NAMALWA (cell line): ENCODE results near the gene ENTPD5.
A peak's percentile ranks its signal among the peaks of the same experiment; 100 is the strongest.
"Not testable (repeated sequence)": the region's sequence is repeated elsewhere in the genome, so short reads cannot be mapped to it uniquely, and the experiment has no call there.

ENCODE experiments used
- DNase-seq: peaks from one replicate; pipeline ENCODE4 v3.0.0-alpha.2; 2015; ENCODE audit warnings: low spot score

Gene ENTPD5

DNA sequence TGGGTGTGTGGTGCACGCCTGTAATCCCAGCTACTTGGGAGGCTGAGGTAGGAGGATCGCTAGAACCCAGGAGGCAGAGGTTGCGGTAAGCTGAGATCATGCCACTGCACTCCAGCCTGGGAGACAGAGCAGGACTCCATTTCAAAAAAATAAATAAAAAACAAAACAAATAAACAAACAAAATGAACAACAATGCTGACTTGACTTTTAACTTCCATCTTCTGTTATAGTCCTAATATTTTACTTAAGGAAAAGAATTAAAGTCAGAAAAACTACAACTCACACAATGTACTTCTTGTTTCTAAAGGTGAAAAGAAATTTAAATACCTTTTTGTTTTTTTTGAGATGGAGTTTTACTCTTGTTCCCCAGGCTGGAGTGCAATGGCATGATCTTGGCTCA, 13.4 kb downstream of the ENTPD5 start:
- not testable (repeated sequence) for DNase-seq

DNA sequence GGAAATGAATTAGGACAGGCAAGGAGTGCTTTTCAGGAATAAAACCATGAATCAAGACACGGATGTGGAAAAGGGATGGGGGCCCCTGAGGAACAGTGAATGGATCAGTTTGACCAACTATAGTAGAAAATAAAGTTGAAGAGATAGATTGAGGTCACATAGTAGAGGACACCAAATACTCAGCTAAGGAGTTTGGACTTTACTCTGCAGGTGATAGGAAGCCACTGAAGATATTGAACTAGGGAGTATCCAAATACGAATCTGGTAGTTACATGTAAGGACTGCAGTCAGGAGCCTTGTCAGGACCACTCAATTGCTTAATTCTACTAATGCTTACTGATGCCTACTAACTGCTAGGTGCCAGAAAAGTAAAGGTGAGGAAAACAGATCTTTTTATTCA, 20.4 kb downstream of the ENTPD5 start:
- no peak for DNase-seq

DNA sequence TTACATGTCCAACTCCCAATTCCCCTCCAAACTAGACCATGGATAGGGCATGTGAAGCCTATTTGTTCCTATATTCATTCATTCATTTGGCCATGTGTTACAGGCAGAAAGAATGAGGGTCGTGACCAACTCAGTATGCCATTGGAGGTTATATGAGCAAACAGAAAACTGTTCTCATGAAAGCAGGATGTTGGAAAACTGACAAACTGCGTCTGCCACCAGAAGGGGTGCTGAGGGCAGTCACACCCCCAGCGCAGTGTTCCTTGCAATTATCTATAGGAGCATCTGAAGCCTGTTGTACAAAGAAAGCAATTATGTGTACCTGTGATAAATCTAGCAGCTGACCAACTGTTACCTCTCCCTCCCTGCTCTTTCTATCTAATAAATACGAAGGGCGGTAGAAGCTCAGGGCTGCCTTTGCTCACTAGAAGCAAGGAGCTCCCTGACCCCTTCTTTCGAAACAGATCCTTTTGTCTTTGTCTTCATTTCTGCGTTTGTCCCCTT, 21.1 kb downstream of the ENTPD5 start:
- no peak for DNase-seq

DNA sequence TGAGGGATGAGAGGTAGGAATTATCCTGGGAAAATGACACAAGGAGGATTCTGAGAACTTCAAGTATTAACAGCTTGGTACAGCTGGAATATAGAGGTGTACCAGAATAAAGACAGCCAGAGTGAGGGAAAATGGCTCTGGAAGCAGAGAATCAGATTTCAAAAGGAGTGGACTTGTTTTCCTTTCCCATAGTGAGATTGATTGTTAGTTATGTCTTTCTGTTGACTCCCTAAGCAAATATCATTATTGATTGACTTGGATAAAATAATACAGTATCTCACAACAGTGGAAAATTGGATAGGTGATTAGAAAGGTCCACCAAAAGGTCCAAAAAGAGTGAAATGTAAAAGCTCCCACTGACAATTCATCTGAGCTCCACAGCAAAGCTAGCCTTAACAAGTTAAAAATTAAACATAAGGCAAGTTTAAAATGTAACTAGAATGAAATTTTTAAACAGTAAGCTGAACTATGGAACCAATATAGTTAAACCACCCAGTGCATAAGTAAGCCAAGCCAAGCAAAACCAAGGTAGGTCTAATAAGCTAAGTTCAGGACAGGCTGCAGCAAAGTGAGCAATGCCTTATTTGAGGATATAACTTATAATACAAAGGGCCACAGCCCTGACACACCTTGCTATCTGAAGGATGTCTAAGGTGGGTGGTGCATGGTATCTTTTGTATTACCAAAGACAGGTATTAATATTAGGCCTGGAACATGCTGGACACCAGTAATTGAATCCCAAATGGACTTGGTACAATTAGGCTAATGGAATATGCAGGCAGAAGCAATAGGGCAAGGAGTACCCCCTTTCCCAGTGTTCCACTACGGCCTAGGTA, 21.8 kb downstream of the ENTPD5 start:
- DNase-seq = no peak

DNA sequence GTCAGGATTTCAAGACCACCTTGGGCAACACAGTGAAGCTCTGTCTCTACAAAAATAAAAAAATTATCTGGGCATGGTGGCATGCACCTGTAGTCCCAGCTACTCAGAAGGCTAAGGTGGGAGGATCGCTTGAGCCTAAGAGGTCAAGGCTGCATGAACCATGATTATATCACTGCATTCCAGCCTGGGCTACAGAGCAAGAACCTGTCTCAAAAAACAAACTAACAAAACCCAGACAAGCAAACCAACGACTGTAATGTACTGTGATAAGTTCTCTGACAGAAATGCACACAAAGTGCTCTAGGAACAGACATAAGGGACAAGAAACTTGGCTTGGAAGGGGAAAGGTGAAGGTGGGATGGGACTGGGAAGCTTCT, 22.4 kb downstream of the ENTPD5 start:
- DNase-seq = no peak

DNA sequence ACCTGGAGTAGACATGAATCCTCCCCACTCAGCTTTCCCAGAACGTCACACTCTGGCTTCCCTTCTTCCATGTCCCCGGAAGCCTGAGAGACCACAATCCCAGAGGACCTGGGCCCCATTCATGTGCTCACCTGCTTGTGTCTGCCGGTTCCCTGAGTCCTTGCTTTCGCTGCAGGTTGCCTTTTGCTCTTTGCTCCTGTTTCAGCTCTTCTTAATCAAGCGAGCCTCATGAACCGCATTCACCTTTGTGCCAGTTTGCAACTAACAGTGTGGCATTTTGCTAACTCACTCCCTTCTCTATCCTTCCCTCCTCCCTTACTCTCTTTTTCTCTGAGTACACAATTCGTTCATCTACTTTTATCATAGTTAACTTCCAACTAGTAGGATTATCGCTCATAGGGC, 23.1 kb downstream of the ENTPD5 start:
- DNase-seq = no peak

DNA sequence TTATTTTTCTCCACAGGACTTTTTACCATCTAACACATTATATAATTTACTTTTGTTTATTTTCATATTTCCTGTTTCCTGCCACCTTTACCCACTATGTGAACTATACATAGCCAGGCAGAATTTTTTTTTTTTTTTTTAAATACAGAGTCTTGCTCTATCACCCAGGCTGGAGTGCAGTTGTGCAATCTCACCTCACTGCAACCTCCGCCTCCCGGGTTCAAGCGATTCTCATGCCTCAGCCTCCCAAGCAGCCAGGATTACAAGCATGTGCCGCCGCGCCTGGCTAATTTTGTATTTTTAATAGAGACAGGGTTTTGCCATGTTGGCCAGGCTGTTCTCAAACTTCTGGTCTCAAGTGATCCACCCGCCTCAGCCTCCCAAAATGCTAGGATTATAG, 24.2 kb downstream of the ENTPD5 start:
- DNase-seq = not testable (repeated sequence)

DNA sequence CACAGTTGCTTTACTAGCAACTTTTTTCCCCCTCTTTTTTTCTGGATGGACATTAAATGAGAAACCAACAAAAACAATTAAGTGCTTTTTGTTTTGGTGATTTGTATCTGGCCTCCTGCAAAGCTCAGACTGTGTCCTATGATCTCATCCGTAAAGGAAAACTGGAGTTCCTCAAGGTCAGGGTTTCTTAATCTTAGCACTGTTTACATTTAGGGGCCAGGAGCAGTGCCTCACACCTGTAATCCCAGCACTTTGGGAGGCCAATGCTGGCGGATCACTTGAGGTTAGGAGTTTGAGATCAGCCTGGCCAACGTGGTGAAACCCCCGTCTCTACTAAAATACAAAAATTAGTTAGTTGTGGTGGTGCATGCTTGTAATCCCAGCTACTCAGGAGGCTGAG, 28.0 kb downstream of the ENTPD5 start:
- DNase-seq = no peak

DNA sequence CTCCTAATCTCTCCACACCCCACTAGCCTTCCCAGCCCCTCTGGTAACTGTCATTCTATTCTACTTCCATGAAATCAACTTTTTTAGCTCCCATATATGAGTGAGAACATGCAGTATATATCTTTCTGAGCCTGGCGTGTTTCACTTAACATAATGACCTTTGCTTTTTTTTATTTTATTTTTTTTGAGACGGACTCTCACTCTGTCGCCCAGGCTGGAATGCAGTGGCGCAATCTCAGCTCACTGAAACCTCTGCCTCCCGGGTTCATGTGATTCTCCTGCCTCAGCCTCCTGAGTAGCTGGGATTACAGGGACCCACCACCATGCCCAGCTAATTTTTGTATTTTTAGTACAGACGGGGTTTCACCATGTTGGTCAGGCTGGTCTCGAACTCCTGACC, 30.4 kb downstream of the ENTPD5 start:
- DNase-seq = not testable (repeated sequence)

DNA sequence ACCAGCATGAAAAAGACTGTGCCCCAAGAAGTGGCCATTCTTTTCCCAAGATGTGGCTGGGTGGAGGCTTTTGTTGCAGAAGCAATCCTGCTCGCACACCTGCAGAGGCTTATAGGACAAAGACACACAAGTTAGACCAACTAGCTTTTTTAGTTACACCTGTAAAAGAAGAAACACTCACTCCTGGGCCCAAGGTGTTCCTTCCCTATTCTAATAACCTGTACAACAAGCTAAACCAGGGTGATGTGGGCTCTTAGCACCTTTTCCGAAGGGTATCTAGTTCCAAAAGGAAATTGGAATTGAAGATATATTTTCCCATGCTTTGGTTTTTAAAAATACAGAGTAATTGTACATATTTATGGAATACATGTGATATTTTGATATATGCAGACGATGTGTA, 31.0 kb downstream of the ENTPD5 start:
- DNase-seq = no peak

DNA sequence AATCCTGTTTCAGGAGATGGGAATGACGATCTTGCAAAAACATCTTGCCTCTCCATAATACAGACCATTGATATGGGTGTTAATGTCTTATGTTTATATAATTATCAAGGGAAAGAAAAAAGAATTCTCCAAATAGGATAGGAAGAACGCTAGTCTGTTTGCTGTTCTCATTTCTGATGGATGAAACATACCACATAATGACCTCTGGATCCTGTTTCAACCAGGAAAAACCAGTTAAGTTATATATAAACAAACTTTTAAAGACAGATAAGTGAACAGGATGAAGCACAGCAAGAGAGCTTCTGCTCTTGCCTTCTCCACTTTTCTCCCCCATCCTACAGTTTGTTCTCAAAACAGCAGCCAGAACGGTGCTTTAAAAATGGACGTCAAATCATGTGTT, 41.2 kb downstream of the ENTPD5 start:
- no peak for DNase-seq

DNA sequence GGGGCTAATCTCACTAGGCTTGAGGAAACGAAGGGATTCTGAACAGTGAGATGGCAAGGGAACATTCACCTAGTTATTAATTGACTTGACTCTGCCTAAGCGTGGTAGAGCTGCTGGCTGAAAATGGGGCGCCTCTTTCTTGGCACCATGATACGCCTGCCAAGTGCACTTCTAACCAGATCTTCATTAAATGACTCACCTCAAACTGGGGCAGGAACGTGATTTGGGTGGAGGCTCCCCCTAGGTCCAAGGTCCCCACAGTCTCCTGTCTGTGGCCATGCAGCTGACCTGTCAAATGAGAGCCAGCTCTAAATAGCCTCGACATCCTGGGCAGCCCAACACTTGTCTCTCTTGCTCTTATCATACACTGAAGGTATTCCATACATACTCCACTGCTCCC, 43.0 kb downstream of the ENTPD5 start:
- DNase-seq = no peak

DNA sequence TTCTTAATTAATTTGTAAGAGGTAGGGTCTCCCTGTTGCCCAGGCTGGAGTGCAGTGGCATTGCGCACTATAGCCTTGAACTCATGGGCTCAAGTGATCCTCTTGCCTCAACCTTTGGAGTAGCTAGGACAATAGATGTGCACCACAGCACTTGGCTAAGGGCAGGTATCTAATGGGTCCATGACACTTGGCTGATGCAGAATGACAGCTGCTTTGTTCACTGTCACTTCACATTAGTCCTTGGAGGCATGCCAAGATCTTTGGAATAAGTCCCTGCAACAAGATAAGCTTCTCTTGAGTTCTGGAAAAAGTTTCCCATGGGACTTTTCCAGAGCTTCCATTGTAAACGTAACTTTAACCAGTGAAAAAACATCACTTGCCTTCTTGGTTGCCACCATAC, 45.6 kb downstream of the ENTPD5 start:
- DNase-seq = no peak

DNA sequence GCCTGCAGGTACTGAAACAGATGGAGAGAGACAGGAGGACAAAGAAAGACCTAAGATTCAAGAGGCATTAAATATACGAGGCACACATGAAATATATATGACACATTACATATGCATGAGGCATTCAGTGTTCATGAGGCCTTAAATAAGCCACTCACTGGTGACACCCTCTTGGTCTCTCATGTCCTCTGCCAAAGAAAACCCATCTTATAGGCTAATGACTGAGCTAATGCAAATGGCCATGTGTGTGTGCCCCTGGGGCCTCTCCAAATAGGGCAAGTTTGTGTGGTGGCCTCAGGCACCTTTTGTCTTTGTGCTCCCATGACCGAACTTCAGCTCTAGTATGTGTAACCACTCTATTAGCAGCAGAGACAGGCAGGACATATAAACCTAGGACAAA, 50.2 kb downstream of the ENTPD5 start:
- no peak for DNase-seq

DNA sequence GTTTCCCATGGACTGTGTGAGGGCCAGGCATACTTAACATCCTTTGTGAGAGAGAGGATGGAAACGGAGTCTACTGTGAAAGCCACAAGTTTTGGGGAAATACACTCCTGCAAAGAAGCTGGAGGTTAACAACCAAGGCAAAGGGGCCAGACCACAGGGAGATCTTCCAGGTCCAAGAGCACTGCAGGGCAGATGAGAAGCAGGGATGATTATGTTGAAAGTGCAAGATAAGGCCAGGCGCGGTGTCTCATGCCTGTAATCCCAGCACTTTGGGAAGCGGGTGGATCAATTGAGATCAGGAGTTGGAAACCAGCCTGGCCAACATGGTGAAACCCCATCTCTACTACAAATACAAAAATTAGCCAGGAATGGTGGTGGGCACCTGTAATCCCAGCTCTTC, 53.9 kb downstream of the ENTPD5 start:
- DNase-seq = no peak

DNA sequence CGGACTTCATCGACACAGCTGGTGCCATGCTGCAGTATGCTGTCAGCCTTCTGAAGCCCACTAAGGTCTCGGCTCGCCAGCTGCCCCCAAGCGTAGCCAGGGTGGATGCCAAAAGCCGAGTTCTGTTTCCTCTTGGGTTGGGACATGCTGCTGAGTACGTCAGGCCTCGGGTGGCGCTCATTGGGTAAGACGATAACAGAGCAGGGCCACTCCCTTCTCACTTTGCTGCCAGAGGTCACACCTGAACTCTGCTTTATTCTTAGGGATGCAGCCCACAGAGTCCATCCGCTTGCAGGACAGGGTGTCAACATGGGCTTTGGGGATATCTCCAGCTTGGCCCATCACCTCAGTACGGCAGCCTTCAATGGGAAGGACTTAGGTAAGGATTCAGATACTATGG, 57.9 kb downstream of the ENTPD5 start:
- DNase-seq = no peak

DNA sequence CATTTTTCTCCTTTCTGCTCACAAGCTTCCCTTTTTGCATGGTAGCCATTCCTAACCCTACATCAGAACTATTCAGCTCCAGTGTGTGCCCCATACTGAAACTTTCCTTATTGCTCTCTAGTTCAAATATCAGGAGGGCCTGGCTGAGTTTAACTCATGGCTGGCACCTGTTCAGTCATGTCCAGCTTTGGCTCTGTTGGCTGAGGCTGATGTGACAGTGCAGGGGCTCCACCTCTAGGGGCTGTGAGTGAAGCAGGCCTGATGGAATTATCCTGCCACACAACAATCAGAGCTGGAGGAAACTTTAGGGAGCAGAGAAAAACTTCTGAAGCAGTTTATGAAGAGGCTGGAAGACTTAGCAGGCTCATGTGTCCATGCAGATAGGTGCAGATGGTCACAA, 60.5 kb downstream of the ENTPD5 start:
- DNase-seq = no peak

DNA sequence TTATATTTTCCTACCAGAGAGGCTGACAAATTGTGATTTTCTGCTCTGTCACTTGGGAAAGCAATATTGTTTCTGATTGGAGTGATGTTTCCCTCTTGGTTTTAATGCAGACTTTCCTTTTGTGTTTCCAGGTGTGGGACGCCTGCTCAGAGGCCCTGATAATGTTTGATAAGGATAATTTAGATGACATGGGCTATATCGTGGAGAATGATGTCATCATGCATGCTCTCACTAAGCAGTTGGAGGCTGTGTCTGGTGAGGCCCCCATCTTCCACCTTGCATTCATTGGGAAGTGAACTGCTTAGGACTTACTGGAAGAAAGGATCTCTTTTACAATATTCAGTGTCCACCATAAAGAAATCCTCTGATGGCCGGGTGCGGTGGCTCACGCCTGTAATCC, 63.4 kb downstream of the ENTPD5 start:
- no peak for DNase-seq

DNA sequence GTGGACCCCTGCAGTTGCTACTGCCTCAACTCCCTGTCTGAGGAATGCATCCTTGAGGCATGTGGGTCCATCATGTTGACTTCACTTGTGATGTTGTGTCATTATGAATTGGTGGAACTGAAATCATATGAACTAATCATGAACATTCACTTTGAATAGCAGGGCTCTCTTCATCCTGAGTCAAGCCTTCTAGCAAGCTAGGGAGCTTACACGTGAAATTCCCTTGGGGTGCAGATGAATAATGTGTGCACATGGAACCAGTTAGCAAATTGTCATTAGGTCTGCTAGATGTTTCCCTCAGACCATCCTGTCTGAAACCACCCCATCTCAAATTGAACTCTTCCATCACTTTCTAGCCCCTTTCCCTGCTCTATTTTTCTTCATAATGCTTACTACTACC, 65.4 kb downstream of the ENTPD5 start:
- no peak for DNase-seq

DNA sequence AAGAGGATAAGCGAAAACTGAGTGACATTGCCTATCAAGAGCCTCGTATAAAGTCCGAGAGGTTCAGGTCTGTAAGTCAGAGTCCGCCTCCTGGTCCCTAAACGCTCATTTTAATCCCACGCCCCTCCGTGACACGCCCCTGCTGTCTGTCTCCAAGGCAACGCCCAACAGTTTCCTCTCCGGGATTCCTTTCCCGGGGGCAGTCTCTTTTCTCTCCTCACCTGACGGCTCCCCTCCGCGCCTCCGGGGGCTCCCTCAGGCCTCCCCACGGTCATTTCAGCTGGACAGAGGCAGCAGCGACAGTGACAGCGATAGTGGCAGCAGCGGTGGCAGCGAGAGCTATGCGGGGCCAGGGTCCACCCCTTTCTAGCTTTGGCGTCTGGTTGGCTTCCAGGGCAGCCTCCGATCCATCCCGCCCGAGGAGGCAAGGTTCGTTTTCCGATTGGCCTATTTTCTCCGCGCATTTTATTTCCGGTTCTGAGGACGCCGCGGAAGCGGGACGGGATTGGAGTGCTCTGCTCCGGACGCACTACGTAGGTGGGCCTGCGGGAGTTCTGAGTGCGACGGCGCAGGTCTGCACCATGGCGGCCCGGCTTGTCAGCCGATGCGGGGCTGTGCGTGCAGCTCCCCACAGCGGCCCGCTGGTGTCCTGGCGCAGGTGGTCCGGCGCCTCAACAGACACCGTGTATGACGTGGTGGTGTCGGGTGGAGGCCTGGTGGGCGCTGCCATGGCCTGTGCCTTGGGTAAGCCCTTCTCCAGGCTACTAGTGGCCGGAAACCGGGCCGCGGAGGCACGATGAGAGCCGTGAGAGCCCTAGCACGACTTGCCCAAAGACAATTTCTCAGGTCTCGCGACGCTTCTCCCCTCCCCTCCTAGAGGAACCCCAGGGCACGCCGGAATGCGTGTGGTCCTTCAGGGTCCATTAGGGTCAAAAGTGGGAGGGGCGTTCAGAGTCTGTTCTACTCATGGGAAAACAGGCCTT, 69.0 kb downstream of the ENTPD5 start, which contains the start of the genes COQ6 and FAM161B:
Gene COQ6 (plus strand): TSS at position 551 of the 983 bp plus-strand sequence. CDS start 31 bp downstream, at position 582.
Gene FAM161B (minus strand): TSS at position 343 of the 983 bp plus-strand sequence. CDS start 68 bp downstream, at position 275.
- peak; percentile 94 for DNase-seq

DNA sequence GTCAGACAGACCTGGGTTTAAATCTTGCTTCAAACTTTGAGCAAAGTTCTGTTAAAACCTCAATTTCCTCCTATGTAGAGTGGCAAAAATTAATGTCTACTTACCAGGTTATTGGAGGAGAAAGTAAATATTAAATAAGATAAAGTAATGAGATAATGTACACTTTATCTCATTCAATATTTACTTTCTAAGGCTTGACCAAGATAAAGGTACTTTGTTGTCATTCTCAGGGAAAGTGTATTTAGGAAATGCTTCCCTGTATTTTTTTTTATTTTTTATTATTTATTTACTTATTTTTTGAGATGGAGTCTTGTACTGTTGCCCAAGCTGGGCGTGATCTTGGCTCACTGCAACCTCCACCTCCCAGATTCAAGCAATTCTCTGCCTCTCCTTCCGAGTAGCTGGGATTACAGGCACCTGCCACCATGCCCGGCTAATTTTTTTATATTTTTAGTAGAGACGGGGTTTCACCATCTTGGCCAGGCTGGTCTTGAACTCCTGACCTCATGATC, 73.9 kb downstream of the ENTPD5 start:
- no peak for DNase-seq

DNA sequence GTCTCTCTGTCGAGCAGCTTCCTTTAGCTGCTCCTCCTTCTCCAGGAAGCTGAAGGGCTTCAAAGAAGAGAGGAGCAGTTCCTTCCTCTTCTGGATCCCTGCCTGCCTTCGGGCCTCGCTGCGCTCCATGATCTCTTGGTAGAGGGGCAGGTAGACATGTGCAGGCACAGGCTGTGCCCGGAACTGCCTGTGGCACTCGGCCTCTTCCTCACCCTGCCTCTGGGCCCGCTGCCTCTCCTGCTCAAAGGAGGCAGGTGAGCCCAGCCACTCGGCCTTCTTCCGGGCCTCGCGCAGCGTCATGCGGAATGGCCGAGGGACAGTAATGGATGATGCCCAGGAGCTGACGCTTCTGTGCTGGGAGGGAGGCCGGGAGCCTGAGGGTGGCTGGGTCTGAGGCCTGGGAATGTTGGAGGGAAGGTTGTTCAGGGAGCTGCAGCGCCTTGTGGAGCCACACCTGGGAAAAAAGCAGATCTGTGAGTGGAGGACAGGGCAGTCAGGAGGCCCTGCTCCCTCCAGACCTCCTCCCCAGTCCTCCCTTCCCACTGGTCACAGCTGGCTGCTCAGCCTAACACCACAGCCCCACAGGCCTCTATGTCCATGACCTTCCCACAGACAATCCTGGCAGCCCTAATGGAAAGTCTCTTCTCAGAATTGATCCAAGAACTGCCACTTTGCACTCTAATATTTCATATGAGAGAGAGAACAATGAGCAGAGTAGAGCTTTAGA, 74.5 kb downstream of the ENTPD5 start:
- no peak for DNase-seq
